ENCODE results near the gene AURKAIP1.
"Not testable (repeated sequence)": the region's sequence is repeated elsewhere in the genome, so short reads cannot be mapped to it uniquely, and the experiment has no call there.

Gene AURKAIP1

GRCh38 chr1:1406821-1407635 lies 32.0 kb upstream of the AURKAIP1 start, which contains the start of gene MRPL20:
TSS of gene MRPL20 (minus strand) at chr1:1407293. CDS start at chr1:1407217, 76 bp downstream.
- peak; percentile 76 for DNase-seq (ENCODE audit: low read depth)

GRCh38 chr1:1406101-1406820 lies 31.3 kb upstream of the AURKAIP1 start:
- DNase-seq (ENCODE audit: low read depth): no peak

GRCh38 chr1:1403653-1404052 lies 28.6 kb upstream of the AURKAIP1 start:
- DNase-seq (ENCODE audit: low read depth): no peak

- not testable (repeated sequence) for DNase-seq (ENCODE audit: low read depth)
Measured at GRCh38 chr1:1402901-1403392, 27.9 kb upstream of the AURKAIP1 start.

GRCh38 chr1:1402072-1402900 lies 27.3 kb upstream of the AURKAIP1 start:
- DNase-seq (ENCODE audit: low read depth): no peak

GRCh38 chr1:1401457-1402010 lies 26.5 kb upstream of the AURKAIP1 start:
- DNase-seq (ENCODE audit: low read depth): no peak

- DNase-seq (ENCODE audit: low read depth): no peak
Measured at GRCh38 chr1:1400576-1401456, 25.8 kb upstream of the AURKAIP1 start.

- no peak for DNase-seq (ENCODE audit: low read depth)
Measured at GRCh38 chr1:1399872-1400575, 25.0 kb upstream of the AURKAIP1 start.

GRCh38 chr1:1399187-1399871 lies 24.3 kb upstream of the AURKAIP1 start, which contains the start of gene CCNL2:
TSS of gene CCNL2 (minus strand) at chr1:1399335. CDS start at chr1:1399306, 29 bp downstream.
- peak; percentile 96 for DNase-seq (ENCODE audit: low read depth)

GRCh38 chr1:1398677-1399186 lies 23.7 kb upstream of the AURKAIP1 start:
- no peak for DNase-seq (ENCODE audit: low read depth)

GRCh38 chr1:1397839-1398523 lies 23.0 kb upstream of the AURKAIP1 start:
- DNase-seq (ENCODE audit: low read depth): no peak

GRCh38 chr1:1395166-1395565 lies 20.2 kb upstream of the AURKAIP1 start:
- no peak for DNase-seq (ENCODE audit: low read depth)

GRCh38 chr1:1394116-1394515 lies 19.1 kb upstream of the AURKAIP1 start:
- no peak for DNase-seq (ENCODE audit: low read depth)

- DNase-seq (ENCODE audit: low read depth): no peak
Measured at GRCh38 chr1:1393428-1393827, 18.4 kb upstream of the AURKAIP1 start.

- no peak for DNase-seq (ENCODE audit: low read depth)
Measured at GRCh38 chr1:1393014-1393413, 18.0 kb upstream of the AURKAIP1 start.

GRCh38 chr1:1391225-1391624 lies 16.2 kb upstream of the AURKAIP1 start:
- DNase-seq (ENCODE audit: low read depth): no peak

- DNase-seq (ENCODE audit: low read depth): no peak
Measured at GRCh38 chr1:1390675-1391074, 15.7 kb upstream of the AURKAIP1 start.

GRCh38 chr1:1388078-1388472 lies 13.1 kb upstream of the AURKAIP1 start:
- no peak for DNase-seq (ENCODE audit: low read depth)

All from GM04504 (cell line).